PC-9 (cell line): ENCODE measurements around the gene ZFR. TPM values are rescaled to one million over a fixed set of nuclear protein-coding genes. Genes with fewer than 3 reads are reported as not detected.

ENCODE experiments used
- BruUV-seq: library from RNA; stranded (reverse); fragments of 400-500 nt; replicated peaks from 2 replicates; lab custom pipeline; 2021; lab: Mats Ljungman, UMichigan
- CTCF ChIA-PET: fragments of 300-600 bp; sonication (Branson Sonifier 250); formaldehyde crosslinking; loops from one replicate; lab custom pipeline; 2022; ENCODE audit warnings: antibody characterized with exemption; lab: Charles Lee
- POLR2A ChIA-PET: fragments of 300-600 bp; sonication (Branson Sonifier 250); formaldehyde crosslinking; loops from one replicate; lab custom pipeline; 2022; ENCODE audit warnings: antibody characterized with exemption; ENCODE audit not compliant: unreplicated experiment; lab: Charles Lee
- DNase-seq, 2 experiments: peaks; one replicate each; pipeline versions ENCODE4 v3.0.0 to v3.0.0-alpha.2; 2015 to 2022; ENCODE audit warnings: mixed read lengths in 1 of 2
- H2AFZ ChIP-seq: fragments of 200-600 bp; sonication (generic); 2 replicates; pipeline ENCODE4 v1.8.1; 2017; ENCODE audit warnings: antibody characterized with exemption
- H3F3A ChIP-seq: fragments of 200-600 bp; sonication (generic); 2 replicates; pipeline ENCODE4 v1.8.1; 2017; ENCODE audit warnings: antibody characterized with exemption, mild to moderate bottlenecking, low read depth; ENCODE audit not compliant: insufficient read depth
- H3K27ac ChIP-seq: fragments of 200-600 bp; sonication (generic); 2 replicates; pipeline ENCODE4 v1.6.1; 2016; ENCODE audit warnings: mixed run types
- H3K27me3 ChIP-seq: fragments of 200-600 bp; sonication (generic); 2 replicates; pipeline ENCODE4 v1.6.1; 2016; ENCODE audit warnings: low read depth, mixed run types; ENCODE audit not compliant: insufficient read depth
- H3K36me3 ChIP-seq: fragments of 200-600 bp; sonication (generic); 2 replicates; pipeline ENCODE4 v1.6.1; 2016; ENCODE audit warnings: low read depth, mixed run types
- H3K4me1 ChIP-seq: fragments of 200-600 bp; sonication (generic); replicated peaks from 2 replicates; pipeline ENCODE4 v1.6.1; 2016; ENCODE audit warnings: mixed run types; ENCODE audit not compliant: insufficient read depth
- H3K4me2 ChIP-seq: fragments of 200-600 bp; sonication (generic); 2 replicates; pipeline ENCODE4 v1.6.1; 2017; ENCODE audit warnings: mixed run types
- H3K4me3 ChIP-seq: fragments of 200-600 bp; sonication (generic); 2 replicates; pipeline ENCODE4 v1.6.1; 2016; ENCODE audit warnings: mixed run types
- H3K79me2 ChIP-seq: fragments of 200-600 bp; sonication (generic); 2 replicates; pipeline ENCODE4 v1.6.1; 2017; ENCODE audit warnings: low read depth, mixed run types
- H3K9me2 ChIP-seq: fragments of 200-600 bp; sonication (generic); 2 replicates; pipeline ENCODE4 v1.8.1; 2017; ENCODE audit warnings: mild to moderate bottlenecking; ENCODE audit not compliant: insufficient read depth
- H3K9me3 ChIP-seq: fragments of 200-600 bp; sonication (generic); 2 replicates; pipeline ENCODE4 v1.8.1; 2016; ENCODE audit warnings: low read depth; ENCODE audit not compliant: insufficient read depth
- H4K20me1 ChIP-seq: fragments of 200-600 bp; sonication (generic); 2 replicates; pipeline ENCODE4 v1.8.1; 2017; ENCODE audit not compliant: insufficient read depth
- EZH2 ChIP-seq: fragments of 200-600 bp; sonication (generic); IDR thresholded peaks from 2 replicates; pipeline ENCODE4 v1.8.0; 2017; ENCODE audit warnings: antibody characterized with exemption, low read depth
- intact Hi-C: fragments of 100-400 bp; cut with micrococcal nuclease; formaldehyde crosslinking; loops from one replicate; pipeline ENCODE4 v1.10.0; 2022; ENCODE audit not compliant: unreplicated experiment
- total RNA-seq: library from RNA; stranded (reverse); gene quantifications from 2 replicates; pipeline ENCODE4 v1.2.3, GENCODE V29; 2021
- TF ChIP-seq, protein P1 (sequence below): fragments of 200-600 bp; sonication (generic); conservative IDR thresholded peaks from 2 replicates; pipeline ENCODE4 v1.6.1; 2017; ENCODE audit warnings: mixed run types, antibody characterized with exemption, mild to moderate bottlenecking, moderate library complexity

The ZFR gene
- total RNA-seq, 1 experiment from 2014 or later, result 69.2 TPM

- H3K9me3 ChIP-seq, result peaks cover 14% of the 10 kb centered on the region; the same call in 1 of the 2 replicates
- ChIA-PET CTCF (no interaction called here), POLR2A (no interaction called here)
- no peak overlapping the region for H3K27ac ChIP-seq
- H3K36me3 ChIP-seq, result no peaks in the 10 kb centered on the region
- no peaks in the 10 kb centered on the region for H3F3A ChIP-seq
- TF ChIP-seq, protein P1, sequence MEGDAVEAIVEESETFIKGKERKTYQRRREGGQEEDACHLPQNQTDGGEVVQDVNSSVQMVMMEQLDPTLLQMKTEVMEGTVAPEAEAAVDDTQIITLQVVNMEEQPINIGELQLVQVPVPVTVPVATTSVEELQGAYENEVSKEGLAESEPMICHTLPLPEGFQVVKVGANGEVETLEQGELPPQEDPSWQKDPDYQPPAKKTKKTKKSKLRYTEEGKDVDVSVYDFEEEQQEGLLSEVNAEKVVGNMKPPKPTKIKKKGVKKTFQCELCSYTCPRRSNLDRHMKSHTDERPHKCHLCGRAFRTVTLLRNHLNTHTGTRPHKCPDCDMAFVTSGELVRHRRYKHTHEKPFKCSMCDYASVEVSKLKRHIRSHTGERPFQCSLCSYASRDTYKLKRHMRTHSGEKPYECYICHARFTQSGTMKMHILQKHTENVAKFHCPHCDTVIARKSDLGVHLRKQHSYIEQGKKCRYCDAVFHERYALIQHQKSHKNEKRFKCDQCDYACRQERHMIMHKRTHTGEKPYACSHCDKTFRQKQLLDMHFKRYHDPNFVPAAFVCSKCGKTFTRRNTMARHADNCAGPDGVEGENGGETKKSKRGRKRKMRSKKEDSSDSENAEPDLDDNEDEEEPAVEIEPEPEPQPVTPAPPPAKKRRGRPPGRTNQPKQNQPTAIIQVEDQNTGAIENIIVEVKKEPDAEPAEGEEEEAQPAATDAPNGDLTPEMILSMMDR, result no peak
- intact Hi-C loops, result no loop called here
- DNase-seq, result no peak
- no TSS peak for BruUV-seq
- H4K20me1 ChIP-seq, result no peaks in the 10 kb centered on the region
- peaks cover 14% of the 10 kb centered on the region for H3K4me1 ChIP-seq
- no peaks in the 10 kb centered on the region for H3K79me2 ChIP-seq
- H3K27me3 ChIP-seq, result no peaks in the 10 kb centered on the region
- no peak overlapping the region for H3K4me3 ChIP-seq
- no peak overlapping the region for H2AFZ ChIP-seq
- H3K4me2 ChIP-seq, result no peak overlapping the region
- H3K9me2 ChIP-seq, result no peaks in the 10 kb centered on the region
These were observed 111.6 kb downstream of the ZFR start for GRCh38 chr5:32332966-32333365.

DNA sequence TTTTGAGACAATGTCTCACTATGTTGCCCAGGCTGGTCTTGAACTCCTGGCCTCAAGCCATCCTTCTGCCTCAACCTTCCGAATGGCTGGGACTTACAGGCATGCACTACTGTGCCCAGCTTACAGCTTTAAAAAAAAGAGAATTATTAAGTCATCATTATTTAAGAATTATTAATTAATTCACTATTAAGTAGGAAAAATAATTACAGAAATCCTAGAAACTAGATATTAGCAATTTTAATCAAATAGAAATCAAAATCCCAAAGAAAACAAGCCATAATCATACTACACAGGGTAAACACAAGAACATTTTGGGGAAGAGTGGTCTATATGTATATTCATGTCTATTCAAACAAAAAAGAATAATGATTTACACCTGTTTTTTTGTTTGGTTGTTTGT, 112.2 kb downstream of the ZFR start:
- no peak for TF ChIP-seq EZH2
- TF ChIP-seq, protein P1, result no peak
- no peaks in the 10 kb centered on the region for H3K36me3 ChIP-seq
- H3K79me2 ChIP-seq, result no peaks in the 10 kb centered on the region
- intact Hi-C loops, result no loop called here
- H2AFZ ChIP-seq, result no peak overlapping the region
- H3K27ac ChIP-seq, result no peak overlapping the region
- peaks cover 8% of the 10 kb centered on the region; the same call in 1 of the 2 replicates for H3K9me3 ChIP-seq
- H3F3A ChIP-seq, result no peaks in the 10 kb centered on the region
- H3K9me2 ChIP-seq, result no peaks in the 10 kb centered on the region
- no peak overlapping the region for H3K4me2 ChIP-seq
- H3K27me3 ChIP-seq, result no peaks in the 10 kb centered on the region
- ChIA-PET POLR2A (no interaction called here), CTCF (no interaction called here)
- H3K4me3 ChIP-seq, result no peak overlapping the region
- no peaks in the 10 kb centered on the region for H4K20me1 ChIP-seq
- no TSS peak for BruUV-seq
- peaks cover 14% of the 10 kb centered on the region for H3K4me1 ChIP-seq
- DNase-seq, result no peak

DNA sequence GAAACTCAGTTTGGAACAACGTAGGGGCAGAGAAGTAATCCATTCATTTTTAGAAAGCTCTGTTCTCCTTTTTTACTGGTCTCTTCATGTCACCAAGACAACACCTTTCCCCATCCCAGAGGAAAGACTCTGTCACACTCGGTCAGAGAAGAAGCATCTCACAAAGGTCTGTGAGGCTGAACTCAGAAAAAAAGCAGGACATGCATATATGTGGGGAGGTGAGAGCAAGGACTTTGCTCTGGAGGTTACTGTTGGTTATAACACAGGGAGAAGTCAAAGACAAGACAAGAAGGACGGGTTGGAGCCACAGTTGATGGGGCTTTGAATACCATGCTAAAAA, 112.6 kb downstream of the ZFR start:
- no peak overlapping the region for H3K27ac ChIP-seq
- intact Hi-C loops, result no loop called here
- H2AFZ ChIP-seq, result no peak overlapping the region

More for the DNA sequence above, 112.6 kb downstream of the ZFR start:
- Histone ChIP-seq H3K27me3 (no peaks in the 10 kb centered on the region), H3K4me1 (peaks cover 14% of the 10 kb centered on the region), H3K9me3 (peaks cover 5% of the 10 kb centered on the region; the same call in 1 of the 2 replicates), H3K4me2 (no peak overlapping the region), H3K79me2 (no peaks in the 10 kb centered on the region), H3K9me2 (no peaks in the 10 kb centered on the region), H4K20me1 (no peaks in the 10 kb centered on the region), H3K4me3 (no peak overlapping the region), H3K36me3 (no peaks in the 10 kb centered on the region), H3F3A (no peaks in the 10 kb centered on the region)
- POLR2A ChIA-PET, result no interaction called here
- TF ChIP-seq, protein P1, result no peak
- no peak for TF ChIP-seq EZH2
- no TSS peak for BruUV-seq
- CTCF ChIA-PET, result interaction anchor here (0.6 to 0.9 kb wide), 3 partner anchors 100 to 1129 kb away, joined by 3 to 4 read pairs (median 3); no protein-coding TSS in a partner anchor
- DNase-seq, result peak in 1 of 2 experiments; percentile 27
